Measurements from ENCODE around the gene TREML4. TPM values are rescaled to one million over a fixed set of nuclear protein-coding genes. Genes with fewer than 3 reads are reported as not detected.

TREML4 gene
- total and polyA plus RNA-seq, 2 of the 4 experiments (the other 2 are of a cell fraction) = not detected

GRCh38 chr6:41199552-41200246 is 28.4 kb upstream of the TREML4 start:
- Histone ChIP-seq H3K56ac (ENCODE audit: extremely low read depth, insufficient read depth, low read length) (no peak overlapping the region), H2BK15ac (ENCODE audit: low read depth, low read length) (no peak overlapping the region), H2BK120ac (ENCODE audit: low read depth, low read length) (no peak overlapping the region), H4K20me1 (ENCODE audit: insufficient read depth, low read length) (no peaks in the 10 kb centered on the region), H3K18ac (ENCODE audit: low read depth, low read length) (no peak overlapping the region), H3K36me3 (ENCODE audit: control insufficient read depth, insufficient read depth, low read length) (no peaks in the 10 kb centered on the region), H3K9me3 (ENCODE audit: control insufficient read depth, insufficient read depth, low read length) (no peaks in the 10 kb centered on the region), H3K9me1 (ENCODE audit: insufficient read depth, low read length) (no peaks in the 10 kb centered on the region), H3K9ac (ENCODE audit: low read depth, low read length) (no peak overlapping the region), H3K79me1 (ENCODE audit: low read depth in 1 of 2, low read length in 2 of 2) (no peaks in the 10 kb centered on the region), H3K23ac (ENCODE audit: low read depth, low read length) (no peak overlapping the region), H2AFZ (replicated peaks; ENCODE audit: low read length, poor library complexity) (no peak overlapping the region), H3K27ac (ENCODE audit: insufficient read depth, low read length) (no peak overlapping the region), H3K4me3 (ENCODE audit: insufficient read depth, low read depth, low read length) (no peak overlapping the region), H4K91ac (ENCODE audit: insufficient read depth, low read depth, low read length) (no peak overlapping the region), H4K8ac (ENCODE audit: low read depth in 2 of 2, low read length in 2 of 2) (no peak overlapping the region), H2AK9ac (replicated peaks; ENCODE audit: low read depth, low read length, poor library complexity) (no peak overlapping the region), H3K4me1 (ENCODE audit: control insufficient read depth, insufficient read depth, low read length) (no peaks in the 10 kb centered on the region), H3K14ac (replicated peaks; ENCODE audit: low read depth, low read length) (no peak overlapping the region), H2AK5ac (ENCODE audit: low read depth, low read length) (no peak overlapping the region), H3K27me3 (ENCODE audit: control insufficient read depth, insufficient read depth, low read length) (peaks cover 6% of the 10 kb centered on the region; the same call in 1 of the 2 replicates), H2BK20ac (ENCODE audit: low read depth, low read length) (no peak overlapping the region), H4K5ac (ENCODE audit: low read depth, low read length) (no peak overlapping the region), H3K4ac (ENCODE audit: low read depth, low read length) (no peak overlapping the region), H2BK5ac (ENCODE audit: low read depth, low read length, poor library complexity, severe bottlenecking) (no peak overlapping the region), H3K4me2 (ENCODE audit: low read depth, low read length) (no peak overlapping the region)
- no CpG with 5 or more reads among the region's 1 CpG for WGBS, 2 experiments (ENCODE audit: extremely low coverage in 2 of 2, insufficient read length in 1 of 2)
- intact Hi-C loops (cut with micrococcal nuclease) = no loop called here
- DNase-seq (no peak), ATAC-seq (ENCODE audit: low read depth) (no peak)
- TF ChIP-seq BHLHE40 (IDR thresholded peaks at IDR 0.05; ENCODE audit: low read depth, low read length) (no peak), CHD1 (IDR thresholded peaks at IDR 0.05; ENCODE audit: low read depth, low read length) (no peak), RAD21 (IDR thresholded peaks at IDR 0.05; ENCODE audit: low read length) (no peak), MAFK (IDR thresholded peaks at IDR 0.05; ENCODE audit: low read depth, low read length) (no peak), SMC3 (IDR thresholded peaks at IDR 0.05; ENCODE audit: low read depth, low read length) (no peak), POLR2A (IDR thresholded peaks at IDR 0.05; ENCODE audit: low read depth, low read length) (no peak), USF2 (IDR thresholded peaks at IDR 0.05; ENCODE audit: low read depth, low read length) (no peak), FOS (IDR thresholded peaks at IDR 0.05; ENCODE audit: low read depth, low read length) (no peak), RCOR1 (IDR thresholded peaks at IDR 0.05; ENCODE audit: insufficient replicate concordance, low read length) (no peak)
- ChIA-PET CTCF (no interaction called here), POLR2A (ENCODE audit: unreplicated experiment) (no interaction called here)
- in situ Hi-C loops (cut with MboI; ENCODE audit: low sequenced_read_pairs) = no loop called here
- dilution Hi-C loops (cut with HindIII; ENCODE audit: low sequenced_read_pairs, unreplicated experiment) = no loop called here
- BruUV-seq (replicated peaks) = no TSS peak
